AG04450 (cell line): Measurements from ENCODE around the gene FERMT3. TPM values are rescaled to one million over a fixed set of nuclear protein-coding genes. Genes with fewer than 3 reads are reported as not detected.
"Not testable (repeated sequence)": the region's sequence is repeated elsewhere in the genome, so short reads cannot be mapped to it uniquely, and the experiment has no call there.

ENCODE experiments used
- CTCF ChIA-PET: fragments of 300-600, 350-600 bp; formaldehyde crosslinking; extraction: SDS; loops from one replicate; lab custom pipeline; 2022; ENCODE audit warnings: antibody characterized with exemption, inconsistent platforms; lab: Charles Lee
- POLR2A ChIA-PET: fragments of 350-600 bp; formaldehyde crosslinking; extraction: SDS; loops from one replicate; lab custom pipeline; 2021; ENCODE audit warnings: antibody characterized with exemption, inconsistent platforms; lab: Yijun Ruan, JAX
- DNase-seq: peaks from one replicate; pipeline ENCODE4 v3.0.0-alpha.2; 2011; ENCODE audit warnings: low read depth, low spot score
- H3K27ac ChIP-seq: one replicate; pipeline ENCODE4 v1.5.1; 2012; ENCODE audit warnings: low read depth, low read length, control low read depth
- H3K27me3 ChIP-seq: one replicate; pipeline ENCODE4 v1.6.0; 2012; ENCODE audit warnings: low read length; ENCODE audit not compliant: control insufficient read depth, insufficient read depth
- H3K4me3 ChIP-seq: 2 replicates; pipeline ENCODE4 v1.5.1; 2011; ENCODE audit warnings: mild to moderate bottlenecking, low read depth, low read length, control low read depth
- H3K9me3 ChIP-seq: 2 replicates; pipeline ENCODE4 v1.5.1; 2012; ENCODE audit warnings: low read length; ENCODE audit not compliant: control insufficient read depth, insufficient read depth
- polyA plus RNA-seq: library from polyadenylated mRNA; depleted of rRNA; stranded (reverse); fragments of >200 nt; gene quantifications from 2 replicates; pipeline ENCODE4 v1.2.3, GENCODE V29; 2011
- TF ChIP-seq, protein P1 (sequence below): IDR thresholded peaks from 2 replicates; pipeline ENCODE4 v1.5.1; 2011; ENCODE audit warnings: low read depth, low read length, control low read depth, inconsistent platforms

The FERMT3 gene
- polyA plus RNA-seq, 1 experiment: 0.38 TPM

- CTCF ChIA-PET: interaction anchor here (0.6 to 3.3 kb wide), 4 partner anchors 41 to 59 kb away, joined by 5 to 22 read pairs (median 7); no protein-coding TSS in a partner anchor
- TF ChIP-seq, protein P1, sequence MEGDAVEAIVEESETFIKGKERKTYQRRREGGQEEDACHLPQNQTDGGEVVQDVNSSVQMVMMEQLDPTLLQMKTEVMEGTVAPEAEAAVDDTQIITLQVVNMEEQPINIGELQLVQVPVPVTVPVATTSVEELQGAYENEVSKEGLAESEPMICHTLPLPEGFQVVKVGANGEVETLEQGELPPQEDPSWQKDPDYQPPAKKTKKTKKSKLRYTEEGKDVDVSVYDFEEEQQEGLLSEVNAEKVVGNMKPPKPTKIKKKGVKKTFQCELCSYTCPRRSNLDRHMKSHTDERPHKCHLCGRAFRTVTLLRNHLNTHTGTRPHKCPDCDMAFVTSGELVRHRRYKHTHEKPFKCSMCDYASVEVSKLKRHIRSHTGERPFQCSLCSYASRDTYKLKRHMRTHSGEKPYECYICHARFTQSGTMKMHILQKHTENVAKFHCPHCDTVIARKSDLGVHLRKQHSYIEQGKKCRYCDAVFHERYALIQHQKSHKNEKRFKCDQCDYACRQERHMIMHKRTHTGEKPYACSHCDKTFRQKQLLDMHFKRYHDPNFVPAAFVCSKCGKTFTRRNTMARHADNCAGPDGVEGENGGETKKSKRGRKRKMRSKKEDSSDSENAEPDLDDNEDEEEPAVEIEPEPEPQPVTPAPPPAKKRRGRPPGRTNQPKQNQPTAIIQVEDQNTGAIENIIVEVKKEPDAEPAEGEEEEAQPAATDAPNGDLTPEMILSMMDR: no peak
- POLR2A ChIA-PET: interaction anchor here (0.5 to 1.9 kb wide), 7 partner anchors 11 to 1364 kb away, joined by 3 to 9 read pairs (median 4); partner anchors contain the start of genes ESRRA, FERMT3, NUDT22 and TRPT1
These were observed 38.9 kb downstream of the FERMT3 start for GRCh38 chr11:64245401-64245796.

GRCh38 chr11:64245797-64246620 is 39.5 kb downstream of the FERMT3 start:
- Histone ChIP-seq H3K27me3 (no peaks in the 10 kb centered on the region), H3K27ac (peak overlapping the region; percentile 77), H3K4me3 (peak overlapping the region; percentile 98), H3K9me3 (peaks cover 4% of the 10 kb centered on the region; the same call in 1 of the 2 replicates)
- ChIA-PET POLR2A (interaction anchor here (0.5 to 1.9 kb wide), 9 partner anchors 10 to 1364 kb away, joined by 3 to 9 read pairs (median 4); partner anchors contain the start of genes ESRRA, FERMT3, NUDT22 and TRPT1), CTCF (interaction anchor here (1.2 to 3.3 kb wide), 3 partner anchors 41 to 58 kb away, joined by 7 to 22 read pairs (median 8); partner anchors contain the start of gene CATSPERZ)
- TF ChIP-seq, protein P1: no peak
- DNase-seq: peak; percentile 50

More at GRCh38 chr11:64245401-64245796, 38.9 kb downstream of the FERMT3 start:
- DNase-seq: no peak
- H3K9me3 ChIP-seq: peaks cover 4% of the 10 kb centered on the region; the same call in 1 of the 2 replicates
- H3K27me3 ChIP-seq: no peaks in the 10 kb centered on the region
- peak overlapping the region; percentile 77 for H3K27ac ChIP-seq
- H3K4me3 ChIP-seq: peak overlapping the region; percentile 98

DNA sequence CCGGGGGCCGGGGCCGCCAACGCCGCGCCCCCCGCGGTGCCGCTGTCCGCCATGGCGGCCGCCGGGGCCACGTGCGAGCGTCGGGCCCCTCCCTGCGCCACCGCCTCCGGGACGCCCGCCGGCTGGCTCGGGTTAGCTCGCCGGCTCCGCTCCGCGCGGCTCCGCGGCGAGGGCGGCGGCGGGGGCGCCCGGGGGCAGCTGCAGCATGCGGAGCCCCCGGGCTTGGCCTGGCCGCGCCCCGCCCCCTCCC is 40.0 kb downstream of the FERMT3 start:
- ChIA-PET POLR2A (interaction anchor here (1.1 to 1.9 kb wide), 4 partner anchors 15 to 25 kb away, joined by 3 to 6 read pairs (median 4); partner anchors contain the start of genes NUDT22 and TRPT1), CTCF (interaction anchor here (1.3 to 3.3 kb wide), 2 partner anchors 42 to 54 kb away, joined by 8 to 22 read pairs; partner anchors contain the start of gene CATSPERZ)
- H3K9me3 ChIP-seq, H3K27me3 ChIP-seq, DNase-seq, H3K27ac ChIP-seq: not testable (repeated sequence)
- H3K4me3 ChIP-seq: peak overlapping the region; percentile 98; the same call in 1 of the 2 replicates

DNA sequence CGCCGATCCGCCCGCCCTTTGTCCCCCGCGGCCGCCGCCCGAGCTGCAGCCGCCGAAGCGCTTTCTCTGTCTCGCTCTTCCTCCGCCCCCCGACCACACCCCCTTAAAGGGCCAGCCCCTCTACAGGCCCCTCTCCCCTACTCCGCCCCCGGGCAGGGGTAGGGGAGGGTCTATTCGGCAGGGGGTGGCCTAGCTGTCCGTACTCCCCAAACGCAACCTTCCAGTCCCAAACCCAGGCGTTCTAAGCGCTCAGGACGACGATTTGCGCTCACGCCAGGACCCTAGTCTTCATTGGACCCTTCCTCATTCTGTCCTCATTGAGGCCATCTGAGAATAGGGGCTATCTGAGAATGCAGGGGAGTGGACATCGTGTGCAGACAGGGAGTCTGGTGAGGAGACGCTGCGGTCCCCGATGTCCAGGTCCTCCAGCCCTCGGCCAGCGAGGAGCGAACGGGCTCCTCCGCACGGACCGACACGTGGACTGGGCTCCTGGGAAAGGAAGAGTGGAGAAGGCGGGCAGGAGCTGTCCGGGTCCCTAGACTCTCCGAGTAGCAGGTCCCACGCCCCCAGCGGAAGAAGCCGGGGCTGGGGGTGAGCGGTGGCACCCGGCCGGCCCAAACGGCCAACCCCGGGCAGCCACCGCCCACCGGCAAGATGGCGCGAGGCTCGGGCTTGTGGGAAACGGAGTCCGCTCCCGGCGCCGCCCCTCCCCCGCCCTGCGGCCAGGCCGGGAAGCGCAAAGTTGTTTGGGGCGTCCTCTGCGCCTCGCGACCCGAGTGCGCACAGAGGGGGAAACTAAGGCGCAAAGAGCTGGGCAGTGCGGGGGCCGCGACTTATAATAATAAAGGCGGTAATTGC is 40.6 kb downstream of the FERMT3 start, which contains the start of gene PPP1R14B:
Gene PPP1R14B (minus strand): TSS at position 73 of the 858 bp plus-strand sequence. CDS start 270 bp downstream, outside the sequence.
- ChIA-PET POLR2A (interaction anchor here (1.1 to 1.6 kb wide), 3 partner anchors 15 to 24 kb away, joined by 3 to 4 read pairs (median 3); no protein-coding TSS in a partner anchor), CTCF (interaction anchor here (0.6 to 1.3 kb wide), 2 partner anchors 38 to 54 kb away, joined by 3 to 8 read pairs; partner anchors contain the start of gene CATSPERZ)
- peak; percentile 49 for DNase-seq
- peak within 1 kb of the TSS; percentile 98 for H3K4me3 ChIP-seq
- no peaks in the 10 kb centered on the region for H3K27me3 ChIP-seq
- H3K27ac ChIP-seq: peak within 1 kb of the TSS; percentile 83
- H3K9me3 ChIP-seq: no peaks in the 10 kb centered on the region
- TF ChIP-seq, protein P1: 0 out of 2 replicates have a peak, but pooled peaks have one; percentile 7
